Naive thymus-derived CD8-positive, alpha-beta T cell (primary cell): ENCODE measurements around the gene BZW2. TPM values are rescaled to one million over a fixed set of nuclear protein-coding genes. Genes with fewer than 3 reads are reported as not detected.

Source experiments
- ATAC-seq, 2 donors: fragments of 150-1000 bp; cut with Tn5 transposase in 1 of 2; sonication (Bioruptor Pico), chemical (Tn5 transposase) in 1 of 2; 1 replicate in 1 of 2; 2 replicates in 1 of 2; pipeline ENCODE4 v1.10.0; 2021; ENCODE audit warnings: mild to moderate bottlenecking in 2 of 2, moderate library complexity in 2 of 2
- POLR2A ChIA-PET: fragments of 350-600 bp; sonication (Branson Sonifier 250); formaldehyde crosslinking; loops from one replicate; lab custom pipeline; 2021; ENCODE audit warnings: antibody characterized with exemption; lab: Charles Lee
- DNase-seq, 10 donors: peaks; one replicate each; pipeline versions ENCODE4 v3.0.0 to v3.0.0-alpha.2; 2020 to 2022
- H3K27ac Mint-ChIP-seq, 10 donors: one replicate each; pipeline ENCODE4 v1.8.0; 2020 to 2022; ENCODE audit warnings: mild to moderate bottlenecking in 10 of 10, mixed read lengths in 10 of 10, moderate library complexity in 4 of 10, inconsistent platforms in 1 of 10
- H3K27me3 Mint-ChIP-seq, 5 donors: one replicate each; pipeline ENCODE4 v1.8.0; 2021 to 2022; ENCODE audit warnings: mixed read lengths in 5 of 5
- H3K36me3 Mint-ChIP-seq, 3 donors: one replicate each; pipeline ENCODE4 v1.8.0; 2020 to 2022; ENCODE audit warnings: mixed read lengths in 3 of 3, mild to moderate bottlenecking in 2 of 3, inconsistent platforms in 1 of 3
- H3K4me1 Mint-ChIP-seq, 4 donors: one replicate each; pipeline ENCODE4 v1.8.0; 2021 to 2022; ENCODE audit warnings: mixed read lengths in 4 of 4
- H3K4me3 Mint-ChIP-seq, 10 donors: one replicate each; pipeline ENCODE4 v1.8.0; 2020 to 2022; ENCODE audit warnings: mild to moderate bottlenecking in 10 of 10, mixed read lengths in 10 of 10, moderate library complexity in 6 of 10, inconsistent platforms in 1 of 10
- H3K9me3 Mint-ChIP-seq, 9 donors: one replicate each; pipeline ENCODE4 v1.8.0; 2020 to 2022; ENCODE audit warnings: mixed read lengths in 9 of 9, mild to moderate bottlenecking in 3 of 9, inconsistent platforms in 1 of 9, moderate library complexity in 1 of 9
- polyA plus RNA-seq, 3 donors: library from polyadenylated mRNA; unstranded; fragments of 300-500 nt; fragmentation: Illumina TruSeq; gene quantifications; one replicate each; pipeline ENCODE4 v1.2.3, GENCODE V29; 2021
- total RNA-seq, 8 experiments: library from RNA in 2 of 8; stranded (reverse) in 2 of 8; gene quantifications; one replicate each; pipeline ENCODE4 v1.2.3 and lab custom pipeline; 2021 to 2026

Gene BZW2
- total and polyA plus RNA-seq, 5 experiments from 2014 or later = 33.4 to 83.4 (median 76.9) TPM

DNA sequence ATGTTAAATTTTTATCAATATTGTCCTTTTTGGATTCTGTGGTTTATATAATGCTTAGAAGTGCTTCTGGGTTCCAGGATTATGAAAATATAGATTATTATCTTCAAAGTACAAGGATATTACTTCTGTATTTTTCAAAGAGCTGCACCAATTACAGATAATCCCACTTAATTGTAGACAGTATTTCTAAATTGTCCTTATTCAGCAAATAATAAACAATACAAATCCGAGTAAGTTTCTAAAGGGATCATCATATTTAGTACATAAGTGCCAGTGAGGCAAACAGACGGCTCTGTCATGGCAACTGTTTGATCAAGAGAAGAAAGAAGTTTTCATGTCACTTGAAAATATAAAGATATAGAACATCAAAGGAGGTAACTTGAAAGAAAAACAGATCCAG lies 19.6 kb upstream of the BZW2 start:
- ATAC-seq (no peak), DNase-seq (no peak)
- no peak overlapping the region for H3K4me3 Mint-ChIP-seq
- POLR2A ChIA-PET = no interaction called here
- H3K9me3 Mint-ChIP-seq = no peaks in the 10 kb centered on the region
- H3K4me1 Mint-ChIP-seq = peaks cover 0 to 4% (median 0%) of the 10 kb centered on the region in 4 donors
- H3K27me3 Mint-ChIP-seq = no peaks in the 10 kb centered on the region
- peaks cover 5 to 58% (median 33%) of the 10 kb centered on the region in 3 donors for H3K36me3 Mint-ChIP-seq
- no peak overlapping the region for H3K27ac Mint-ChIP-seq

DNA sequence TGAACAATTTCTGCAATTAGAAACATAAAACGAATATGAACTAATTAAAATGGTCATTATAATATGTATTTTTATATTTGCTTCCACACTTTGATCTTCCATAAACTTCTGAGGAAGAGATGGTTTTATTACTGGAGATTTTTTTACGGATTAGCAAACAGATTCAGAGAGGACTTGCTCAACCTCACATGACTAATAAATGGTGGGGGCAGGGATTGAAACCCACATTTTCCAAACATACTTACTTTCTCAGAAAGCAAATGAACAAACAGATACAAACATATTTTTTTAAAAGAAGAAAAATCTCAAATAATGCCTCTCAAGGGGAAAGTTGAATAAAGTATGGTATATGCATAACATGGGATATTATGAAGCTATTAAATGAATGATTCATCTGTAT lies 18.7 kb upstream of the BZW2 start:
- no peak for DNase-seq
- H3K9me3 Mint-ChIP-seq = no peaks in the 10 kb centered on the region
- POLR2A ChIA-PET = no interaction called here

DNA sequence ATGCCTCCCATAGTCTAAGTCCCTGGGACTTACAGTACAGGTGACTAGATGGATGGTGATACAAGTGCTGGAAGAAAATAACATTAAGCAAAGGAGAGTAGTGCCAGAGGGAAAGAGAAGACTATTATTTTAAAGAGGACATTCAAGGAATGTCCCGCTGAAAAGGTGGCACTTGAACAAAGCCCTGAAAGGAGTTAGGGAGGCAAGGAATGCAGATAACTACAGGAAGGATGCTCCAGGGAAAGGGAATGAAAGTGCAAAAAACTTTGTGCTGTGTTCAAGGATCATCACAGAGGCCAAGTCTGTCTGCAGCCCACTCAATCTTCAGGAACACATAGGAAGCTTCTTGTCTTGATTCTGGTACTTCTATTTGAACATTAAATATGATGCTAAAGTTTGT lies 15.3 kb upstream of the BZW2 start:
- Mint-ChIP-seq H3K27ac (peak overlapping the region in 1 of 10 donors; percentile 37), H3K4me1 (peaks cover 0 to 6% (median 3%) of the 10 kb centered on the region in 4 donors), H3K36me3 (peaks cover 0 to 42% (median 20%) of the 10 kb centered on the region in 3 donors), H3K4me3 (no peak overlapping the region), H3K9me3 (no peaks in the 10 kb centered on the region), H3K27me3 (no peaks in the 10 kb centered on the region)
- DNase-seq = no peak
- POLR2A ChIA-PET = no interaction called here
- no peak for ATAC-seq

More for the DNA sequence above, 18.7 kb upstream of the BZW2 start:
- Mint-ChIP-seq H3K36me3 (peaks cover 5 to 57% (median 30%) of the 10 kb centered on the region in 3 donors), H3K4me3 (no peak overlapping the region), H3K4me1 (peaks cover 0 to 6% (median 0%) of the 10 kb centered on the region in 4 donors), H3K27me3 (no peaks in the 10 kb centered on the region), H3K27ac (no peak overlapping the region)
- ATAC-seq = no peak

DNA sequence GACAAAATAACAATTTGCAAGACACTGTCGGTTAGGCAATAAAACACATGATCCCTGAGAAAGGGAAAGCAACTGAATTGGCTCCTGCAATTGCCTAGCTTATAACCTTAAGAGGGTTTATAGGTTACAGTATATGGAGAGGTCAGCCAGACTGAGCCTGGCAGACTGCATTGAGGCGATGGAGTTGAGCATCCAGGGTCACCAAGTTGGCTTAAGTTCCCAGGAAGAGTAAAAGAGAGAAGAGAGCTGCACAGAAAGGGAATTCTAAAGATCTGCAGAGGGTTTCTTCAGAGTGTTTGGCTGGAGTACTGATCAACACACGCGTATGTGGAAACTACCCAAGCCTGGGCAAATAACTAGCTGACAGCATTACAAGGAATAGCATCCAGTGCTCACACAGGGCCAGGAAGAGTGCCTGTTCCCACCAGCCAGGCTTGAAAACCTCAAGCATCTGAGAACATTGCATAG lies 11.7 kb upstream of the BZW2 start:
- Mint-ChIP-seq H3K27ac (no peak overlapping the region), H3K36me3 (peaks cover 0 to 50% (median 19%) of the 10 kb centered on the region in 3 donors), H3K4me3 (no peak overlapping the region), H3K9me3 (no peaks in the 10 kb centered on the region), H3K27me3 (no peaks in the 10 kb centered on the region), H3K4me1 (peaks cover 0 to 15% (median 2%) of the 10 kb centered on the region in 4 donors)
- ATAC-seq (no peak), DNase-seq (no peak)
- POLR2A ChIA-PET = interaction anchor here (1.5 kb wide), 1 partner anchor 11 kb away, joined by 3 read pairs; the partner anchor contains the start of gene ANKMY2

DNA sequence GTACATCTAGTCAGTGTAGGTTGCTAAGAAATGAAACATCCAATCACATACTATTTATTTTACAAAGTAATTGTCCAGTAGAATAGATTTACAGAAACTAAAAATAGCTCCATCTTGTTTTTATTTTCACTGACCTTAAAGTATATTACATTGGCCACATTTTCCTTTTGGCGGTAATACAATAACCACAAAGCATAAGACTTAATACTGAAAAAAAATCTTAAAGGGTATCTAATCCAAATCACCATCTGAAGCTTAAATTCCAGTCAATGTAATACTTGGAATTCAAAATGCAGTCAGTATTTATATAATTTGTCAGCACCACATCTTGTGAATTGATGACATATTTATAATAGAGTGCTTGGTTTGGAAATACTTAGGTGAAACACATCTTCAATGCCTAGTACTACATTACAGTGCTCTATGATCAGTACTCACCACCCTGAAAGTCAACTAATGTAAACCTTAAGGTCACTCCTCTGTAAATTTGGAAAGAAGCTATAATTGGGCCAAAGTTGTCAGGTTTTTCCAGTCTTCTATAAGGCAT lies 9.4 kb upstream of the BZW2 start:
- Mint-ChIP-seq H3K27ac (peak overlapping the region in 1 of 10 donors; percentile 8), H3K27me3 (no peaks in the 10 kb centered on the region), H3K9me3 (no peaks in the 10 kb centered on the region), H3K36me3 (peaks cover 0 to 46% (median 16%) of the 10 kb centered on the region in 3 donors), H3K4me1 (peaks cover 0 to 18% (median 3%) of the 10 kb centered on the region in 4 donors), H3K4me3 (no peak overlapping the region)
- ATAC-seq (no peak), DNase-seq (no peak)
- POLR2A ChIA-PET = interaction anchor here (1.4 kb wide), 1 partner anchor 9 kb away, joined by 5 read pairs; the partner anchor contains the start of genes ANKMY2 and BZW2

DNA sequence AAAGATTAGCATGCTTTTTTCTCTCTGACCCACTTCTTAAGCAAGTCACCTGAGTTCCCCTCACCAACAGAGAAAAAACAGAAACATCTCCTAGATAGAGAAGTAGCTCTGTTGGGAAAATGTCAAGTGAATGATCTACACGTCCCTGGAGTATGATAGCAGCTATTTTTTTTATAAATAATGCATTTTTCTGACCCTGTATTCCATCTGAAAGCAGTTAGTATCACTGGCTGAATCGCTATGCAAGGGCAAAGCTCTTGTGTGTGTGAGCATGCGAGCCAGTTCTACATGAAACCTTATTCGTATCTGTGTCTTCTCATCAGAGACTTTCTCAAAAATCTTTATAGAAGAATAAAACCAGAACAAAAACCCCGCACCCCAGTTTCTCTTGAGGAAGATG lies 8.6 kb upstream of the BZW2 start:
- DNase-seq (no peak), ATAC-seq (no peak)
- H3K27ac Mint-ChIP-seq = peak overlapping the region in 1 of 10 donors; percentile 16
- H3K36me3 Mint-ChIP-seq = peaks cover 0 to 41% (median 13%) of the 10 kb centered on the region in 3 donors
- H3K4me3 Mint-ChIP-seq = no peak overlapping the region
- H3K4me1 Mint-ChIP-seq = peaks cover 4 to 25% (median 6%) of the 10 kb centered on the region in 4 donors
- no peaks in the 10 kb centered on the region for H3K27me3 Mint-ChIP-seq
- no peaks in the 10 kb centered on the region for H3K9me3 Mint-ChIP-seq
- POLR2A ChIA-PET = interaction anchor here (1.4 kb wide), 1 partner anchor 8 kb away, joined by 5 read pairs; the partner anchor contains the start of genes ANKMY2 and BZW2

DNA sequence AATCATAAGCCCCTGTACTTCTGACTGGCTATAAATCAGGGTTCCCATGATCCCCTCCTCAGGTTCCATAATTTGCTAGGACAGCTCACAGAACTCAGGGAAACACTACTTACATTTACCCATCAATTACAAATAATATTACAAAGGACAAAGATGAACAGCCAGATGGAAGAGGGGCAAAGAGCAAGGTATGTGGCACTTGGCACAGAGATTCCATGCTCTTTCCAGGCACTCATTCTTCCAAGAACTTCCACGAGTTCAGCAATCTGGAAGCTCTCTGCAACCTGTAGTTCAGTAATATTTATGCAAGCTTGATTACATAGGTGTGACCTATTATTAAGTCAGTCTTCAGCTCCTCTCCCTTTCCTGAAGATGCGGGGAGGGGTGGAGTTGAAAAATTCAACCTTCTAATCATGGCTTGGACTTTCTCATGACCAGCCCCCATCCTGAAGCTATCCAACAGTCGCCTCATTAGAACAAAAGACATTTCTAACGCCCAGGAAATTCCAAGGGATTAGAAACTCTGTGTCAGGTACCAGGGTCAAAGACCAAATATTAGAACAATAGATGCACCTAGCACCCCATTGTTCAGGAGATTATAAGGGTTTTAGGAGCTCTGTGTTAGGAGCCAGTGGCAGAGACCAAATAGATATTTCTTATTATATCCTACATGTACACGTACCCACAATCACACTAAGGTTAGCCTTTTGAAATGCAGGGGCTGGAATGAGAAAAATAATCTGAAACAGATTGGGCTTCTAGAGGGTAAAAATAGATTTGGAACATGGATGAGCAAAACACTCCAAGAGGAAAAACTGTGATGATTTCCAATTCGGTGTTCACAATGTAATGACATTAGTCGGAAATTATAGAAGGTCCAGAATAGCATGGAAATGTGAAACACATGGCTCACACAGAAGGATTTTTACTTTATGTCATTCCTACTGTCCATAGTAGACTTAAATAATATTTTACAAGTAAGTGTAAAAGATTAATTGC lies 7.4 kb upstream of the BZW2 start:
- Mint-ChIP-seq H3K27ac (no peak overlapping the region), H3K9me3 (no peaks in the 10 kb centered on the region), H3K36me3 (peaks cover 0 to 39% (median 13%) of the 10 kb centered on the region in 3 donors), H3K4me3 (no peak overlapping the region), H3K4me1 (peaks cover 4 to 37% (median 15%) of the 10 kb centered on the region in 4 donors), H3K27me3 (no peaks in the 10 kb centered on the region)
- no peak for DNase-seq
- ATAC-seq = no peak
- POLR2A ChIA-PET = no interaction called here

DNA sequence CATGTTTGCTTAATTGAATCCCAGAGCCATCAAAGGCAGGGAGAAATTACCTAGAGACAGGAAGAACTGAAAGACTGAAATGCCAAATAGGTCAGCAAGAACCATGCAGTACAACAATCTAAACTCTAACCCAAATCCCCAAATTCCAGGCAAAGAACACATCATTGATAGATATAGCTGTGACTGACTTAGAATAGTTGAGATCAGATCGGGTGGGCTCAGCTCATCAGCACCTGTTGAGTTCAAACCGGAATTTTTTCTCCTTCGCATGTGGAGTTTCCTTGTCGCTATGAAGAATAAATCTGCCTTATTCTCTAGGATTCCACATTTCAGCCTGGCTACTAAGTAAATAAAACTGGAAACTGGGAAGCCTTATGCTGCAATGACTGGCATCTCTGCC lies 1.8 kb upstream of the BZW2 start:
- Mint-ChIP-seq H3K4me1 (peaks cover 28 to 73% (median 54%) of the 10 kb centered on the region in 4 donors), H3K27ac (peak overlapping the region; percentile 5 to 98 (median 94)), H3K4me3 (peak overlapping the region; percentile 91 to 100 (median 100)), H3K36me3 (peaks cover 0 to 8% (median 0%) of the 10 kb centered on the region in 3 donors), H3K9me3 (no peaks in the 10 kb centered on the region), H3K27me3 (no peaks in the 10 kb centered on the region)
- POLR2A ChIA-PET = no interaction called here
- ATAC-seq (no peak), DNase-seq (no peak)

DNA sequence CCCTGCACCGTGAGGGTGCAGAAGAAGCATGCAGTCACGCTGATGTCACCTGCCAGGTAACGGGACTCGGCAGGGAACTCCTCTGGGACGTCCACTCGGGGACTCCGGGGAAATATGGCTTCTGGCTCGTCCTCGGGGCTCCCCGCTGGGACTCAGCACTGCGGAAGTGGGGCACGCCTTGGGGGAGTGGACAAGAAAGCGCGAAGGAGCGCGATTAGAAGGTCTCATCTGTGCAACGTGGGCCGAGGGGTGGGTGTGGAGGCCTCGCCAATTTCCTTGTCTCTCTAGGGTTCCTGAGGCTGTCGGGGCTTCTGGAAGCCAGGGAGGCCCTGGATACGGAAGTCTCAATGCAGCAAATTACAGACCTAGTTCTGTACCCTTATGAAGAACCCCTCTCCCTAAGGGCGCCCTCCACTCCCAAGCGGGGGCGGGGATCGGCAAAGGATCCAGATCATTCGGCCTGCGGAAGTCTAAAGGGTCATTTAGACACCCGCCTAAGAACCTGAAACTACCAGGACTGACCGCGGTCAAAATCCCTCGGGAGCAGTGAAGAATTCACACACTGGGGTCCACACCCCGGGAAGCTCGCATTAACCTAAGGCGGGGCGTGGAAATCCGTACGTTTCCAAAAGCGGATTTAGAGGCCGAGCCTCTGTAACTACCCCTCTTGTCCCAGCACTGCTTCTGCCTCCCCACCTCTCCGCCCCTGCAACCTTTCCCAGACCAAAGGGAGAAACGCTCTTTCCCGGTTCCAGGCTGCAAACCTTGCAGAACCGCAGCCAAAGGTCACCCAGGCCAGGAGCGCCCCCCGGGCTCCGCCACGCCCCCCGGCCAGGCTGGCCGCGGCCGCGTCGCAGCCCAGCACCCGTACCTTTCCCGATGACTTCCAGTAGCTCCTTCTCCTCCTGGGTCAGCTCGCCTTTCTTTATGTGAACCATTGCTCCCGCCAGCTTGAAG lies 1.1 kb upstream of the BZW2 start:
- Mint-ChIP-seq H3K4me1 (peaks cover 28 to 81% (median 58%) of the 10 kb centered on the region in 4 donors), H3K4me3 (peak overlapping the region; percentile 91 to 100 (median 100)), H3K36me3 (peaks cover 0 to 5% (median 0%) of the 10 kb centered on the region in 3 donors), H3K27ac (peak overlapping the region; percentile 96 to 100 (median 98)), H3K9me3 (no peaks in the 10 kb centered on the region), H3K27me3 (no peaks in the 10 kb centered on the region)
- POLR2A ChIA-PET = interaction anchor here (0.7 to 2.6 kb wide), 8 partner anchors 8 to 657 kb away, joined by 3 to 40 read pairs (median 5); partner anchors contain the start of gene CRPPA
- DNase-seq (peak; percentile 42 to 76 (median 52)), ATAC-seq (peak; percentile 11 to 43)

DNA sequence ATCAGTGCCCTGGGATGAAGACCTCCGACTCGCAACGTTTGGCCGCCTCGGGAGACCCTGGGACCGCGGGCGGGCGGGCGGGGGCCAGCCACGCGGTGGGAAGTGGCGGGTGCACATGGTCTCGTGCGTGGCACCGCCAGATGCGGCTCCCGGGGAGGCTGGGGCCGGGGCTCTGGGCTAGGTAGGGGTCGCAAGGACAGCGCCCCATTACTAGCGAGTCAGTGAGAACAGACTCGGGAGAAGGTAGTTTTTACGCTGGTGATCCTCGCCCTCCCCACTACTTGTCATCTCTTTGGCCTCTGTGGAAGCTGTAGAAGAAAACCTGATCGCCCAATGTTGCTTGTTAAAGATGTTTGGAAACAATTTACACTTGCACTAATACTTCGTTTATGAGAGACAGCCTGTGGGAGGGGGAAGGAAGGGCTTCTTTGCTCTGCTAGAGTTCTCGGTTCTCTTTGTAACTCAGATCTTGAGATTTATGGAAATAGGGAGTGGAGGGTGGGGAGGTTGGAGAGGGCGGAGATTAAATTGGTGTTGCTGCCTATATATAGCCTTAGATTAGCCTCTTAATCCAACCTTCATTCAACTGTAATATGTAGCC lies 591 bp downstream of the BZW2 start:
- Mint-ChIP-seq H3K36me3 (peaks cover 0 to 3% (median 0%) of the 10 kb centered on the region in 3 donors), H3K27ac (peak overlapping the region; percentile 83 to 100 (median 98)), H3K9me3 (no peaks in the 10 kb centered on the region), H3K27me3 (no peaks in the 10 kb centered on the region), H3K4me1 (peaks cover 32 to 90% (median 71%) of the 10 kb centered on the region in 4 donors), H3K4me3 (peak overlapping the region; percentile 91 to 100 (median 100))
- ATAC-seq = no peak
- POLR2A ChIA-PET = interaction anchor here (0.8 to 2.6 kb wide), 6 partner anchors 10 to 655 kb away, joined by 3 to 40 read pairs (median 4); partner anchors contain the start of gene CRPPA
- peak in 1 of 10 donors; percentile 54 for DNase-seq

DNA sequence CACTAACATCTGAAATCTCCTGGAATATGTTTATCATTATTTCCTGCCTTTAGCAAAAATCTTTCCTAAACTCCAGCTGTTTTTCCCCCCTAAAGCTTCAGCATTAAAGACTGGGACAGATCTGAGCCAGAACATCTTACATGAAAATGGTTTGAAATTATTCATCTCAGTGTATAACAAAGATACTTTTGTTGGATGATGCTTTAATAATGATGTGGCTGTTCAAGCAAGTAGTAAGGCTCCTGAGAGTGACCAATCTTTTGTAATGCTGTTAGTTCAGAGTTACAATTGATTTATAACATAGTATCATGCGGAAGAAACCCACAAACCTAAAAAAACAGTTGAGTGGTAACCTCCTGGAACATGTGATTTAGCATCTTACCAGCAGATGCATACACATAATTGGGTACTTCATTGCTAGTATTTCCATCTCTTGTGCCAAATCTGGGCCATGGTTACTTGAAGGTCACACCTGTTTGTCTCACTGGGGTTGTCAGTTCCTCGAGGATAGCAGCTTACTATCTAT lies 1.5 kb downstream of the BZW2 start:
- H3K9me3 Mint-ChIP-seq = no peaks in the 10 kb centered on the region
- no peak for DNase-seq
- peaks cover 32 to 90% (median 73%) of the 10 kb centered on the region in 4 donors for H3K4me1 Mint-ChIP-seq
- ATAC-seq = no peak
- no peaks in the 10 kb centered on the region for H3K27me3 Mint-ChIP-seq
- H3K4me3 Mint-ChIP-seq = peak overlapping the region; percentile 91 to 100 (median 100)
- no peaks in the 10 kb centered on the region for H3K36me3 Mint-ChIP-seq
- H3K27ac Mint-ChIP-seq = peak overlapping the region in 5 of 10 donors; percentile 46 to 98 (median 83)
- POLR2A ChIA-PET = interaction anchor here (0.6 kb wide), 2 partner anchors 30 to 37 kb away, joined by 3 read pairs; no protein-coding TSS in a partner anchor
